GM12874 (cell line): Measurements from ENCODE around the gene TWIST2.

Experiments used
- TF ChIP-seq, protein P1 (sequence below): IDR thresholded peaks from 2 replicates; pipeline ENCODE4 v1.5.1; 2011; ENCODE audit warnings: low read depth, mild to moderate bottlenecking, control low read depth, low read length, moderate library complexity; ENCODE audit not compliant: insufficient read depth

The TWIST2 gene

DNA sequence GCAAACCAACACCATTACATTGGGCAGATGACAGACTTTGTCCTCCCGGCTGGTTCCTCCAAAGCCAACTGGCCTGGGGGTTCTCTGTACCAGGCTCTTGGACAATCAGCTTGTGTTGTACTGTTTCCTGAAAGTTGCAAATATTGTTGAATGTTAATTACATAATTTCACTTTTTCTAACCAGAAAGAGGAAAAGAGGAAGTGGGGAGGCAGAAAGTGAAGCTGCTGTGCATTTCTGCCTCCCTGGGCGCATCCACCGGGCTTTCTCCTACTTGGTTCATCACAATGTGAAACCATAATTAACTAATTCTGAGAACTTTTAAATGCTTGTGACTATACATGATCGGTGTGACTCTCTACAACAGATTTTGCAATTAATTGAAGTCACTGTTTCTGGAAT lies 10.1 kb downstream of the TWIST2 start:
- TF ChIP-seq, protein P1, sequence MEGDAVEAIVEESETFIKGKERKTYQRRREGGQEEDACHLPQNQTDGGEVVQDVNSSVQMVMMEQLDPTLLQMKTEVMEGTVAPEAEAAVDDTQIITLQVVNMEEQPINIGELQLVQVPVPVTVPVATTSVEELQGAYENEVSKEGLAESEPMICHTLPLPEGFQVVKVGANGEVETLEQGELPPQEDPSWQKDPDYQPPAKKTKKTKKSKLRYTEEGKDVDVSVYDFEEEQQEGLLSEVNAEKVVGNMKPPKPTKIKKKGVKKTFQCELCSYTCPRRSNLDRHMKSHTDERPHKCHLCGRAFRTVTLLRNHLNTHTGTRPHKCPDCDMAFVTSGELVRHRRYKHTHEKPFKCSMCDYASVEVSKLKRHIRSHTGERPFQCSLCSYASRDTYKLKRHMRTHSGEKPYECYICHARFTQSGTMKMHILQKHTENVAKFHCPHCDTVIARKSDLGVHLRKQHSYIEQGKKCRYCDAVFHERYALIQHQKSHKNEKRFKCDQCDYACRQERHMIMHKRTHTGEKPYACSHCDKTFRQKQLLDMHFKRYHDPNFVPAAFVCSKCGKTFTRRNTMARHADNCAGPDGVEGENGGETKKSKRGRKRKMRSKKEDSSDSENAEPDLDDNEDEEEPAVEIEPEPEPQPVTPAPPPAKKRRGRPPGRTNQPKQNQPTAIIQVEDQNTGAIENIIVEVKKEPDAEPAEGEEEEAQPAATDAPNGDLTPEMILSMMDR = no peak

DNA sequence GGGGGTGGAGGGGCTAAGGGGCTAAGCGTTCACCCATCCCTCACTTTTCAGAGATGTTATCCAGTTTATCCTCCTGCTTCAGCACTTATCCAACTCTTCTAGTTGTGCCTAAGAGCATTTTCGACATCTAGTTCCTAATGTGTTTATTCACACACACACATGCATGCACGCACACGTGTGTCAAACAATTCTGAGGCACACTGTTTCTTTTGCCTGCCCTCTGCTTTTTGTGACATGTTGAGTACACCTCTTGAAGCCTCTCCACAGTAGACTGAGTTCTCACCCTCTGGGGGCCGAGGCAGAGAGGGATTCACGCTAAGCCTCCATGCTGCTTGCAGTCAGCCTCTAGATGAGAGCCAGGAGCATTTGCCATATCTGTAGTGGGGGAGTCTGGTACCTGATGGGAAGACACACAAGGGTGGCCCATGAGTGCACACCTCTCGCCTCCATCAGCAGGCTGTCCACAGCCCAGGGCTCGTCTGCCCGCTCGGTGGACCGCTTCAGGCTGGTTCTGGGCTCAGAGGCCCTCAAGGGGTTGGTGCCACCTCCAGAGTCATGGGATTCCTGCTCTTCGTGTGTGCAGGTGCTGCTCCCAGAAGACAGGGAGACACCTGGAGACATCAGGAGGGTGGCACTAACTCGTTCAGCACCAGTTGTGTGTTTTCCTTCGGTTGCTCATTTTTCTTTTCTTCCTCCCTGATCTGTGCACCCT lies 11.9 kb downstream of the TWIST2 start:
- TF ChIP-seq, protein P1 = no peak

DNA sequence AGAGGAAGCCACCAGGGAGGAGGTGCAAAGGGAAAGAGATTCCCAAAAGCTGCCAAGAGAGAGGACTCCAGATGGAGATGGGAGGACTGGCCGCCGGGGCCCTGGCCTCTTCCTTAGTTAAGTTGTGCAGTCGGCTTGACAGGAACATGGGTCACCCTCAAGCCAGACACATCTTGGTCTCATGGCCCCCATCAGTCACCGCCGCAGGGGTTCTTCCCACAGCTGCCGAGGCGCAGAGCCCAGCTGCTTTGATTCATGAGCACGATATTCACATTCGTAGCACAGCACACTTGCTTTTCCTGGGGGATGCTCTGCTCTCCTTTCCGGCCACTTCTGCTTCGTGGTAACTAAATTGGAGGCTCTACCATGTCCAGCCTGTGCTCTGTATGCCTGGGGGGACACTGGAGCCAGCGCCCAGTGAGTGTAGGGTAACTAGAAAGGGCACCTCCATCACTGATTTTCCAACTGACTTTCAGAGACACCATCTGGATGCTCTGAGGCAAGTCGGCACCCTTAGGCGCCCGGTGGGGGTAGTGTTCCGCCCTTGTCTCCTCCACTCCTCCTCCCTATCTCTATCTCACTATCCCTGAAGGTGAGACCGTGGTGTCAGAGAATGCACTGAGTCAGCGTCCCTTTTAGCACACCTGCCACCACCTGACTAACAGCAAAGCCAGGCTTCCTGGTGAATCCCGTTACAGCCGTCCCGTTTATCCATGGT lies 13.3 kb downstream of the TWIST2 start:
- TF ChIP-seq, protein P1 = no peak

DNA sequence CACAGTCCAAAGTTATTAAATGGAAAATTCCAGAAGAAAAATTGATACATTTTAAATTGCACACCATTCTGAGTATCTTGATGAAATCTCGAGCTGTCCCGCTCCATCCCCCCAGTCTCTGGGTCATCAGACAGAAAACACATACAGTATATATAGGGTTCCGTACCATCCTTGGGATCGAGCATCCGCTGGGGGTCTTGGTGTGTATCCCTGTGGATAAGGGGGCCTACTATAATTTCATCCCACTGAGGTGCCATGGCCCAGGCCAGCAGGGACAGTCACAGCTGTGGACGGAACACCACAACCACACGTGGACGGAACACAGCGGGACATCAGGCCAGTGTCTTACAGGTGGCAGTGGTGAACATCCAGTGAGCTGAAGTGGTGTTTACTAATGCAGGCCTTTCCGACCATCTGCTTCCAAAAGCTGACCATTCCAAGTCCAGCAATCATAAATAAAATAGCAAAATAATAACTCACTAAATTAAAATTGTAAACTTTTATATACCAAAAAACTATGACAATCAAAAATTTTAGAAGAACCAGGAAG lies 14.0 kb downstream of the TWIST2 start:
- TF ChIP-seq, protein P1 = no peak

DNA sequence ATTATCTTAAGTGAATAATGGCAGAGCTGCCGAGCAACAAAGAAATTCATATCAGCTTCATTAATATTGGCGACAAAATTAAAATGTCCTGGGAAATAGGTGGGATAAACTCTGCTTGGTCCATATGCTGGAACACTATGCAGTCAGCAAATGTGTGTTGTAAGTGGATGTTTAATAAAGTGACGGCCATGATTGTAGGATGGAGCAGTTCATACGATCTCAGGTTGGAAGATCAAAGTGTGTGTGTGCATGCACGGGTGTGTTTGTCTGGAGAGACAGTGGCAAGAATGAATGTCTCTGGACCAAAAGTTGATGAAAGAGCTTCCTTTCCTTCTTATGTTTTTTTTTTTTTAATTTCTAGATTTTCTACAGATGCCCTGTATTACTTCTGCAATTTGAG lies 14.8 kb downstream of the TWIST2 start:
- TF ChIP-seq, protein P1 = no peak

DNA sequence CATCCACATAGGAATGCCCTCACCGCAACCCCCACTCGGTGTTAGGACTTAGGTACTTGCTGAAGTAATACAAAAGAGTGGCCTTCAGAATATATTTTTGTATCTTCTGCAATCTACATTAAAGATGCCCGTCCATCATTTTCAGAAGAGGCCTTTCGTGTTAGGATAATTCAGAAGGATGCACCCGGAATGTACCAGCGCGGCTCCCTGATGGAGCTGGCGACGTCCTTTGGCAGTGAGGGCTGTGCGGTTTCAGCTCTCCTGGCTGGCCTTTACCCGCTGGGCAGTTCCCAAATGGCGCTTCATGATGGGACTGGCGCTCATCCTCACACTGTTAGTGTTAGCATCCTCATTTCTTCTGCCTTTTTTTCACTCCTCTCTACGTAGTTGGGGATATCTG lies 15.3 kb downstream of the TWIST2 start:
- TF ChIP-seq, protein P1 = no peak

DNA sequence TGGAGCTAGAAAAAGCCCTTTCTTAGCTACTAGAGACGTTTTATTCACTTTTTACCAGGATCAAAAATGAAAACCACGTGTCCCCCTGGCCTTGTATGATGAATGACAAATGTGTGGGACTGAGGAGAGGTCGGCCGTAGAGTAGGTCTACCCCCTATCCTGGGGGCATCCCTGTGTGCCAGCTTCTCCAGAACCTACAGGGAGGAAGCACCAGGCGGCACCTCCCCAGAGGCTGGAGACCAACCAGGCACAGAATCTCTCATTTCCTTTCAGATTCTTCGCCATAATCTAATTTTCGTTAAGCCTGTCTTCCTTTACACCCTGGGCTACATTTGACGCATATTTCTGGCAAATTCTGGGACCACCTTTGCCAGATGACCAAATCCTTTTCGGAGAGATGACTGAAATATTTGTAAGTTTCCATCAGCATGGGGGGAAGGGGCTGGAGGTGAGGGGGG lies 15.9 kb downstream of the TWIST2 start:
- TF ChIP-seq, protein P1 = no peak
